Panc1 (cell line): Measurements from ENCODE around the gene INTS3. TPM values are rescaled to one million over a fixed set of nuclear protein-coding genes. Genes with fewer than 3 reads are reported as not detected.

Source experiments
- ATAC-seq: fragments of 200-7000 bp; cut with Tn5 transposase; 2 replicates; pipeline ENCODE4 v1.9.1; 2020; ENCODE audit warnings: mild to moderate bottlenecking, moderate library complexity
- BruUV-seq: library from RNA; stranded (reverse); fragments of 400-500 nt; replicated peaks from 2 replicates; lab custom pipeline; 2021; lab: Mats Ljungman, UMichigan
- CTCF ChIA-PET: fragments of 300-600 bp; sonication (Branson Sonifier 250); formaldehyde crosslinking; loops from one replicate; lab custom pipeline; 2022; ENCODE audit warnings: antibody characterized with exemption; lab: Charles Lee
- POLR2A ChIA-PET: fragments of 300-600 bp; sonication (Branson Sonifier 250); formaldehyde crosslinking; loops from one replicate; lab custom pipeline; 2022; ENCODE audit warnings: antibody characterized with exemption; lab: Charles Lee
- DNase-seq: peaks from one replicate; pipeline ENCODE4 v3.0.0-alpha.2; 2010; ENCODE audit warnings: low read depth, low spot score
- H3K27ac ChIP-seq: 2 replicates; pipeline ENCODE4 v1.5.1; 2011; ENCODE audit warnings: mild to moderate bottlenecking, low read length, inconsistent platforms
- H3K27me3 ChIP-seq: fragments of 200-500 bp; sonication (Bioruptor generic); 2 replicates; pipeline ENCODE4 v1.6.0; 2014; ENCODE audit warnings: low read length, inconsistent platforms; ENCODE audit not compliant: control insufficient read depth, insufficient read depth
- H3K36me3 ChIP-seq: fragments of 200-500 bp; sonication (Bioruptor generic); 2 replicates; pipeline ENCODE4 v1.5.1; 2014; ENCODE audit warnings: inconsistent platforms, mild to moderate bottlenecking, low read length, moderate library complexity; ENCODE audit not compliant: control insufficient read depth, insufficient read depth
- H3K4me1 ChIP-seq: 2 replicates; pipeline ENCODE4 v1.5.1; 2011; ENCODE audit warnings: inconsistent platforms, mild to moderate bottlenecking, low read length, moderate library complexity; ENCODE audit not compliant: control insufficient read depth, insufficient read depth
- H3K4me3 ChIP-seq, 2 experiments: 2 replicates each; pipeline ENCODE4 v1.5.1; 2011 to 2012; ENCODE audit warnings: low read depth in 2 of 2, low read length in 2 of 2, mild to moderate bottlenecking in 2 of 2, inconsistent platforms in 1 of 2, moderate library complexity in 1 of 2
- H3K9me3 ChIP-seq: fragments of 200-500 bp; sonication (Bioruptor generic); 2 replicates; pipeline ENCODE4 v1.5.1; 2014; ENCODE audit warnings: low read depth, mild to moderate bottlenecking, inconsistent platforms, low read length, moderate library complexity; ENCODE audit not compliant: control insufficient read depth, insufficient read depth
- POLR2AphosphoS5 ChIP-seq: IDR thresholded peaks from 2 replicates; pipeline ENCODE4 v1.6.1; 2012; ENCODE audit warnings: mild to moderate bottlenecking, low read depth, low read length, moderate library complexity
- SIN3A ChIP-seq: IDR thresholded peaks from 2 replicates; pipeline ENCODE4 v1.6.1; 2012; ENCODE audit warnings: low read depth, mild to moderate bottlenecking, low read length, moderate library complexity, borderline replicate concordance; ENCODE audit not compliant: insufficient read depth
- TCF7L2 ChIP-seq: IDR thresholded peaks from 2 replicates; pipeline ENCODE4 v1.6.1; 2011; ENCODE audit warnings: mild to moderate bottlenecking, low read depth, low read length, inconsistent platforms
- in situ Hi-C: cut with HindIII; loops from 2 replicates; pipeline ENCODE4 v1.10.0; 2016; ENCODE audit warnings: low sequenced_read_pairs, low pct_unique_long_range_greater_than_20kb
- intact Hi-C: fragments of 100-400 bp; cut with micrococcal nuclease; formaldehyde crosslinking; loops from one replicate; pipeline ENCODE4 v1.10.0; 2022; ENCODE audit not compliant: unreplicated experiment
- total RNA-seq: library from RNA; stranded (reverse); gene quantifications from one replicate; pipeline ENCODE4 v1.2.1, GENCODE V29; 2021; ENCODE audit not compliant: unreplicated experiment
- TF ChIP-seq, protein P1 (sequence below): fragments of 450-650 bp; IDR thresholded peaks from 2 replicates; pipeline ENCODE4 v1.5.1; 2017; ENCODE audit warnings: mild to moderate bottlenecking
- TF ChIP-seq, protein P2 (sequence below), 2 experiments: IDR thresholded peaks; 2 replicates each; pipeline ENCODE4 v1.6.1; 2011 to 2012; ENCODE audit warnings: low read depth in 2 of 2, control low read depth in 1 of 2, low read length in 1 of 2, mild to moderate bottlenecking in 1 of 2, moderate library complexity in 1 of 2; ENCODE audit not compliant: insufficient read depth in 1 of 2

Gene INTS3
- total RNA-seq, 1 experiment from 2014 or later, result 77.3 TPM

DNA sequence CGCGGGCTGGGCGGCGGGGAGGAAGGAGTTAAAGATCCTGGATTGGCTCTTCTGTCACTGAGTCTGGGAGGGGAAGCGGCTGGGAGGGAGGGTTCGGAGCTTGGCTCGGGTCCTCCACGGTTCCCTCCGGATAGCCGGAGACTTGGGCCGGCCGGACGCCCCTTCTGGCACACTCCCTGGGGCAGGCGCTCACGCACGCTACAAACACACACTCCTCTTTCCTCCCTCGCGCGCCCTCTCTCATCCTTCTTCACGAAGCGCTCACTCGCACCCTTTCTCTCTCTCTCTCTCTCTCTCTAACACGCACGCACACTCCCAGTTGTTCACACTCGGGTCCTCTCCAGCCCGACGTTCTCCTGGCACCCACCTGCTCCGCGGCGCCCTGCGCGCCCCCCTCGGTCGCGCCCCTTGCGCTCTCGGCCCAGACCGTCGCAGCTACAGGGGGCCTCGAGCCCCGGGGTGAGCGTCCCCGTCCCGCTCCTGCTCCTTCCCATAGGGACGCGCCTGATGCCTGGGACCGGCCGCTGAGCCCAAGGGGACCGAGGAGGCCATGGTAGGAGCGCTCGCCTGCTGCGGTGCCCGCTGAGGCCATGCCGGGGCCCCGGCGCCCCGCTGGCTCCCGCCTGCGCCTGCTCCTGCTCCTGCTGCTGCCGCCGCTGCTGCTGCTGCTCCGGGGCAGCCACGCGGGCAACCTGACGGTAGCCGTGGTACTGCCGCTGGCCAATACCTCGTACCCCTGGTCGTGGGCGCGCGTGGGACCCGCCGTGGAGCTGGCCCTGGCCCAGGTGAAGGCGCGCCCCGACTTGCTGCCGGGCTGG is 49.1 kb upstream of the INTS3 start, which contains the start of gene NPR1:
Gene NPR1 (plus strand): TSS at position 170 of the 818 bp plus-strand sequence. CDS start 421 bp downstream, at position 591.
- Histone ChIP-seq H3K27ac (no peak within 1 kb of the TSS), H3K4me3 (peak within 1 kb of the TSS; percentile 33 to 63), H3K36me3 (no peaks in the 10 kb centered on the region), H3K27me3 (peaks cover 7% of the 10 kb centered on the region), H3K4me1 (peaks cover 10% of the 10 kb centered on the region; the same call in 1 of the 2 replicates), H3K9me3 (no peaks in the 10 kb centered on the region)
- ATAC-seq (peak; percentile 78), DNase-seq (no peak)
- no TSS peak for BruUV-seq
- in situ Hi-C loops (no loop called here), intact Hi-C loops (loop anchor here (5.0 kb wide), 2 partner anchors 94 to 309 kb away; partner anchors contain the start of gene RAB13)
- ChIA-PET CTCF (interaction anchor here (0.6 to 1.2 kb wide), 4 partner anchors 30 to 289 kb away, joined by 3 to 5 read pairs (median 4); partner anchors contain the start of genes CREB3L4 and SLC39A1), POLR2A (no interaction called here)
- TF ChIP-seq POLR2AphosphoS5, result no peak
- TF ChIP-seq, protein P1, sequence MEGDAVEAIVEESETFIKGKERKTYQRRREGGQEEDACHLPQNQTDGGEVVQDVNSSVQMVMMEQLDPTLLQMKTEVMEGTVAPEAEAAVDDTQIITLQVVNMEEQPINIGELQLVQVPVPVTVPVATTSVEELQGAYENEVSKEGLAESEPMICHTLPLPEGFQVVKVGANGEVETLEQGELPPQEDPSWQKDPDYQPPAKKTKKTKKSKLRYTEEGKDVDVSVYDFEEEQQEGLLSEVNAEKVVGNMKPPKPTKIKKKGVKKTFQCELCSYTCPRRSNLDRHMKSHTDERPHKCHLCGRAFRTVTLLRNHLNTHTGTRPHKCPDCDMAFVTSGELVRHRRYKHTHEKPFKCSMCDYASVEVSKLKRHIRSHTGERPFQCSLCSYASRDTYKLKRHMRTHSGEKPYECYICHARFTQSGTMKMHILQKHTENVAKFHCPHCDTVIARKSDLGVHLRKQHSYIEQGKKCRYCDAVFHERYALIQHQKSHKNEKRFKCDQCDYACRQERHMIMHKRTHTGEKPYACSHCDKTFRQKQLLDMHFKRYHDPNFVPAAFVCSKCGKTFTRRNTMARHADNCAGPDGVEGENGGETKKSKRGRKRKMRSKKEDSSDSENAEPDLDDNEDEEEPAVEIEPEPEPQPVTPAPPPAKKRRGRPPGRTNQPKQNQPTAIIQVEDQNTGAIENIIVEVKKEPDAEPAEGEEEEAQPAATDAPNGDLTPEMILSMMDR, result no peak
- TF ChIP-seq, protein P2, sequence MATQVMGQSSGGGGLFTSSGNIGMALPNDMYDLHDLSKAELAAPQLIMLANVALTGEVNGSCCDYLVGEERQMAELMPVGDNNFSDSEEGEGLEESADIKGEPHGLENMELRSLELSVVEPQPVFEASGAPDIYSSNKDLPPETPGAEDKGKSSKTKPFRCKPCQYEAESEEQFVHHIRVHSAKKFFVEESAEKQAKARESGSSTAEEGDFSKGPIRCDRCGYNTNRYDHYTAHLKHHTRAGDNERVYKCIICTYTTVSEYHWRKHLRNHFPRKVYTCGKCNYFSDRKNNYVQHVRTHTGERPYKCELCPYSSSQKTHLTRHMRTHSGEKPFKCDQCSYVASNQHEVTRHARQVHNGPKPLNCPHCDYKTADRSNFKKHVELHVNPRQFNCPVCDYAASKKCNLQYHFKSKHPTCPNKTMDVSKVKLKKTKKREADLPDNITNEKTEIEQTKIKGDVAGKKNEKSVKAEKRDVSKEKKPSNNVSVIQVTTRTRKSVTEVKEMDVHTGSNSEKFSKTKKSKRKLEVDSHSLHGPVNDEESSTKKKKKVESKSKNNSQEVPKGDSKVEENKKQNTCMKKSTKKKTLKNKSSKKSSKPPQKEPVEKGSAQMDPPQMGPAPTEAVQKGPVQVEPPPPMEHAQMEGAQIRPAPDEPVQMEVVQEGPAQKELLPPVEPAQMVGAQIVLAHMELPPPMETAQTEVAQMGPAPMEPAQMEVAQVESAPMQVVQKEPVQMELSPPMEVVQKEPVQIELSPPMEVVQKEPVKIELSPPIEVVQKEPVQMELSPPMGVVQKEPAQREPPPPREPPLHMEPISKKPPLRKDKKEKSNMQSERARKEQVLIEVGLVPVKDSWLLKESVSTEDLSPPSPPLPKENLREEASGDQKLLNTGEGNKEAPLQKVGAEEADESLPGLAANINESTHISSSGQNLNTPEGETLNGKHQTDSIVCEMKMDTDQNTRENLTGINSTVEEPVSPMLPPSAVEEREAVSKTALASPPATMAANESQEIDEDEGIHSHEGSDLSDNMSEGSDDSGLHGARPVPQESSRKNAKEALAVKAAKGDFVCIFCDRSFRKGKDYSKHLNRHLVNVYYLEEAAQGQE (IDR thresholded peaks at IDR 0.05; ENCODE audit: insufficient read depth in 1 of 2, low read depth in 2 of 2, low read length in 1 of 2), result no peak
- TF ChIP-seq TCF7L2, result no peak
- no peak for TF ChIP-seq SIN3A

DNA sequence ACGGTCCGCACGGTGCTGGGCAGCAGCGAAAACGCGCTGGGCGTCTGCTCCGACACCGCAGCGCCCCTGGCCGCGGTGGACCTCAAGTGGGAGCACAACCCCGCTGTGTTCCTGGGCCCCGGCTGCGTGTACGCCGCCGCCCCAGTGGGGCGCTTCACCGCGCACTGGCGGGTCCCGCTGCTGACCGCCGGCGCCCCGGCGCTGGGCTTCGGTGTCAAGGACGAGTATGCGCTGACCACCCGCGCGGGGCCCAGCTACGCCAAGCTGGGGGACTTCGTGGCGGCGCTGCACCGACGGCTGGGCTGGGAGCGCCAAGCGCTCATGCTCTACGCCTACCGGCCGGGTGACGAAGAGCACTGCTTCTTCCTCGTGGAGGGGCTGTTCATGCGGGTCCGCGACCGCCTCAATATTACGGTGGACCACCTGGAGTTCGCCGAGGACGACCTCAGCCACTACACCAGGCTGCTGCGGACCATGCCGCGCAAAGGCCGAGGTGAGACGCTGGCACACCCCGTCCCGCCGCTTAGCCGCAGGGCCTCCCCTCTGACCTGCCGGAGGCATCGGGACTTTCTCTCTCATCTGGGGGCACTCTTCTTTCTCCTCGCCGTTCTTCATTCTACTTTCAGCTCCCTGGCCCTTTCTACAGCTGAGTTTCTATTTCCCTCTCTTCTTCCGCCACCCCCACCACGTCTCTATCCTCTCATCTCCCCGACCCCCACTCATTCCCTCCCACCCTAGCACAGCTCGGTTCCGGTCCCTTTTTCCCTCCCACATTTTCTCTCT is 48.3 kb upstream of the INTS3 start:
- Histone ChIP-seq H3K4me3 (peak overlapping the region; percentile 33 to 63), H3K36me3 (no peaks in the 10 kb centered on the region), H3K27me3 (peaks cover 7% of the 10 kb centered on the region), H3K27ac (no peak overlapping the region), H3K4me1 (peaks cover 10% of the 10 kb centered on the region; the same call in 1 of the 2 replicates), H3K9me3 (no peaks in the 10 kb centered on the region)
- ChIA-PET POLR2A (interaction anchor here (0.5 kb wide), 1 partner anchor 14 kb away, joined by 6 read pairs; no protein-coding TSS in a partner anchor), CTCF (interaction anchor here (0.7 kb wide), 1 partner anchor 326 kb away, joined by 19 read pairs; no protein-coding TSS in a partner anchor)
- no TSS peak for BruUV-seq
- intact Hi-C loops (loop anchor here (5.0 kb wide), 2 partner anchors 93 to 308 kb away; partner anchors contain the start of gene RAB13), in situ Hi-C loops (no loop called here)
- peak; percentile 67 for ATAC-seq
- DNase-seq, result no peak
- no peak for TF ChIP-seq TCF7L2
- no peak for TF ChIP-seq SIN3A
